HepG2 (cell line): ENCODE results near the gene CCDC69. TPM values are rescaled to one million over a fixed set of nuclear protein-coding genes. Genes with fewer than 3 reads are reported as not detected.

Source experiments
- ATF1 ChIP-seq: IDR thresholded peaks from 2 replicates; pipeline ENCODE4 v1.6.1; 2016; ENCODE audit warnings: mild to moderate bottlenecking, control low read depth
- CBFB ChIP-seq: sonication (generic); formaldehyde crosslinking; IDR thresholded peaks from 2 replicates; pipeline ENCODE4 v1.4.0; 2020; ENCODE audit warnings: missing genetic modification reagents
- FOSL2 ChIP-seq: sonication (generic); formaldehyde crosslinking; IDR thresholded peaks from 2 replicates; pipeline ENCODE4 v1.4.0; 2020; ENCODE audit warnings: missing genetic modification reagents
- HNF4A ChIP-seq: sonication (generic); formaldehyde crosslinking; IDR thresholded peaks from 2 replicates; pipeline ENCODE4 v1.4.0; 2020; ENCODE audit warnings: missing genetic modification reagents
- HNRNPK ChIP-seq: fragments of 200-400 bp; formaldehyde crosslinking; IDR thresholded peaks from 2 replicates; pipeline ENCODE4 v1.6.1; 2018; ENCODE audit warnings: low read length, low read depth, moderate library complexity, mild to moderate bottlenecking; ENCODE audit not compliant: poor library complexity, severe bottlenecking
- KLF9 ChIP-seq: IDR thresholded peaks from 2 replicates; pipeline ENCODE4 v1.6.1; 2016; ENCODE audit warnings: low read depth
- NR3C1 ChIP-seq: sonication (generic); formaldehyde crosslinking; IDR thresholded peaks from 2 replicates; pipeline ENCODE4 v1.4.0; 2020; ENCODE audit warnings: missing genetic modification reagents
- REL ChIP-seq: sonication (generic); formaldehyde crosslinking; conservative IDR thresholded peaks from 2 replicates; pipeline ENCODE4 v1.8.0; 2022; ENCODE audit warnings: mild to moderate bottlenecking, missing genetic modification reagents, moderate library complexity
- SUZ12 ChIP-seq: fragments of 150-350 bp; IDR thresholded peaks from 2 replicates; pipeline ENCODE4 v1.6.1; 2014; ENCODE audit warnings: low read depth, low read length
- ZBTB20 ChIP-seq: sonication (generic); formaldehyde crosslinking; IDR thresholded peaks from 2 replicates; pipeline ENCODE4 v1.8.1; 2023; ENCODE audit warnings: missing genetic modification reagents, low read depth, mild to moderate bottlenecking, borderline replicate concordance
- ZNF30 ChIP-seq: sonication (generic); formaldehyde crosslinking; IDR thresholded peaks from 2 replicates; pipeline ENCODE4 v1.5.0; 2020; ENCODE audit warnings: mild to moderate bottlenecking, missing genetic modification reagents
- ZNF335 ChIP-seq: sonication (generic); formaldehyde crosslinking; IDR thresholded peaks from 2 replicates; pipeline ENCODE4 v1.4.0; 2020; ENCODE audit warnings: missing genetic modification reagents
- ZNF430 ChIP-seq: sonication (generic); formaldehyde crosslinking; IDR thresholded peaks from 2 replicates; pipeline ENCODE4 v1.9.0; 2021; ENCODE audit warnings: mild to moderate bottlenecking, missing genetic modification reagents
- ZNF431 ChIP-seq: sonication (generic); formaldehyde crosslinking; IDR thresholded peaks from 2 replicates; pipeline ENCODE4 v1.9.0; 2022; ENCODE audit warnings: missing genetic modification reagents, low read depth, mild to moderate bottlenecking, borderline replicate concordance
- ZNF556 ChIP-seq: sonication (generic); formaldehyde crosslinking; IDR thresholded peaks from 2 replicates; pipeline ENCODE4 v1.4.0; 2020; ENCODE audit warnings: mild to moderate bottlenecking, missing genetic modification reagents, borderline replicate concordance
- ZNF816 ChIP-seq: sonication (generic); formaldehyde crosslinking; IDR thresholded peaks from 2 replicates; pipeline ENCODE4 v1.8.0; 2022; ENCODE audit warnings: missing genetic modification reagents, mild to moderate bottlenecking, borderline replicate concordance
- polyA plus RNA-seq, 8 experiments: library from polyadenylated mRNA; depleted of rRNA in 3 of 8; stranded (reverse) in 7 of 8; unstranded in 1 of 8; fragments of >200 nt; fragmentation: Illumina TruSeq in 4 of 8; extraction: Trizol in 4 of 8; gene quantifications; 2 replicates each; pipeline versions ENCODE4 v1.2.1 to v1.2.3, GENCODE V29; 2011 to 2016; ENCODE audit warnings: low read depth in 4 of 8, missing spikeins in 1 of 8, mixed read lengths in 1 of 8; ENCODE audit not compliant: insufficient read depth in 1 of 8
- total RNA-seq, 5 experiments: library from RNA; depleted of rRNA; stranded (reverse); fragments of >200 nt; fragmentation: Illumina TruSeq; extraction: Trizol; gene quantifications; 2 replicates each; pipeline ENCODE4 v1.2.3, GENCODE V29; 2016; ENCODE audit warnings: low read depth in 1 of 5
- TF ChIP-seq, protein P1 (sequence below): sonication (generic); formaldehyde crosslinking; IDR thresholded peaks from 2 replicates; pipeline ENCODE4 v1.4.0; 2020; ENCODE audit warnings: mild to moderate bottlenecking, missing genetic modification reagents, borderline replicate concordance
- TF ChIP-seq, protein P2 (sequence below): sonication (generic); formaldehyde crosslinking; IDR thresholded peaks from 2 replicates; pipeline ENCODE4 v1.5.0; 2020; ENCODE audit warnings: mild to moderate bottlenecking, missing genetic modification reagents
- TF ChIP-seq, protein P3 (sequence below): sonication (generic); formaldehyde crosslinking; IDR thresholded peaks from 2 replicates; pipeline ENCODE4 v1.4.0; 2020; ENCODE audit warnings: missing genetic modification reagents
- TF ChIP-seq, protein P4 (sequence below): sonication (generic); formaldehyde crosslinking; conservative IDR thresholded peaks from 2 replicates; pipeline ENCODE4 v1.4.0; 2020; ENCODE audit warnings: mild to moderate bottlenecking, missing genetic modification reagents, moderate library complexity

CCDC69 gene
- total and polyA plus RNA-seq, 2 of the 13 experiments (the other 11 are each of a cell fraction or from before 2014, with no cell fraction given), result 12.2 to 45.2 TPM

DNA sequence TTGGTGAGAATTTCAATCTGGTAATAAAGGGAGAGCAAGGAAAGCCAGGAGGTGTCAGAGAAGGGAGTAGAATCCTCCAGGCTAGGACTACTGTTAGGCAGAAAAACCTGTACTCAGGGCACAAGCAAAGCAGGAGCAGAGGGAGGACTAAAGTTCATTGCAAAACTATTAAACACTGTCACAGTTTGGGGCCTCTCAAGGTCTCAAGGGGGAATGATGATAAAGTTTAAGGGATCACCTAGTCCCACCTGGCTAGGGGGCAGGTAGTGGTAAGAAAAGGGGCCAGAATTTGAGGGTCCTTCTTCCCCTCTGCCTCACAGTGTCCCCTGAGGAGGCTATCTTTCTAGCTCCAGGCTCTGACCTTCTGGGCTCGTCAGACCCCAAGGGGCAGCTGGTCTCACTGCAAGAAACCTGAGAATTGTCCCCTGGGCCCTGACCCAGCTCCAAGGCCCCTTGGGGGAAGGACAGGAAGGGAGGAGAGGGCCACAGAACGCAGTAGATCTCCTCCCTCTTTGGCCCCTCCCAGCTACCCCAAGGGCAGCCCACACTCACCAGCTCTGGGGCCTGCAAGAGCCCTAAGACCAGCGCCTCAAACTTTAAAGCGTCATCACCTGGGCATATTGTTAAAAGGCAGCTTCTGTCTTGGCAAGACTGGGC, 974 bp downstream of the CCDC69 start (continued):
- TF ChIP-seq KLF9 (no peak), ZNF430 (CRISPR knock-in tag) (no peak), CBFB (CRISPR knock-in tag) (no peak), HNF4A (CRISPR knock-in tag) (peak; percentile 59; the same call in 1 of the 2 replicates), ZNF335 (CRISPR knock-in tag) (0 out of 2 replicates have a peak, but pooled peaks have one; percentile 18), NR3C1 (no peak), FOSL2 (CRISPR knock-in tag) (0 out of 2 replicates have a peak, but pooled peaks have one; percentile 8), ATF1 (no peak), SUZ12 (no peak), REL (CRISPR knock-in tag) (no peak), HNRNPK (no peak), ZNF30 (CRISPR knock-in tag) (no peak), ZNF556 (CRISPR knock-in tag) (0 out of 2 replicates have a peak, but pooled peaks have one; percentile 6), ZNF431 (CRISPR knock-in tag) (0 out of 2 replicates have a peak, but pooled peaks have one; percentile 7), ZNF816 (CRISPR knock-in tag) (0 out of 2 replicates have a peak, but pooled peaks have one; percentile 4), ZBTB20 (CRISPR knock-in tag) (no peak)
- TF ChIP-seq, protein P1, sequence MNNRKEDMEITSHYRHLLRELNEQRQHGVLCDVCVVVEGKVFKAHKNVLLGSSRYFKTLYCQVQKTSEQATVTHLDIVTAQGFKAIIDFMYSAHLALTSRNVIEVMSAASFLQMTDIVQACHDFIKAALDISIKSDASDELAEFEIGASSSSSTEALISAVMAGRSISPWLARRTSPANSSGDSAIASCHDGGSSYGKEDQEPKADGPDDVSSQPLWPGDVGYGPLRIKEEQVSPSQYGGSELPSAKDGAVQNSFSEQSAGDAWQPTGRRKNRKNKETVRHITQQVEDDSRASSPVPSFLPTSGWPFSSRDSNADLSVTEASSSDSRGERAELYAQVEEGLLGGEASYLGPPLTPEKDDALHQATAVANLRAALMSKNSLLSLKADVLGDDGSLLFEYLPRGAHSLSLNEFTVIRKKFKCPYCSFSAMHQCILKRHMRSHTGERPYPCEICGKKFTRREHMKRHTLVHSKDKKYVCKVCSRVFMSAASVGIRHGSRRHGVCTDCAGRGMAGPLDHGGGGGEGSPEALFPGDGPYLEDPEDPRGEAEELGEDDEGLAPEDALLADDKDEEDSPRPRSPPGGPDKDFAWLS, result no peak
- TF ChIP-seq, protein P2, sequence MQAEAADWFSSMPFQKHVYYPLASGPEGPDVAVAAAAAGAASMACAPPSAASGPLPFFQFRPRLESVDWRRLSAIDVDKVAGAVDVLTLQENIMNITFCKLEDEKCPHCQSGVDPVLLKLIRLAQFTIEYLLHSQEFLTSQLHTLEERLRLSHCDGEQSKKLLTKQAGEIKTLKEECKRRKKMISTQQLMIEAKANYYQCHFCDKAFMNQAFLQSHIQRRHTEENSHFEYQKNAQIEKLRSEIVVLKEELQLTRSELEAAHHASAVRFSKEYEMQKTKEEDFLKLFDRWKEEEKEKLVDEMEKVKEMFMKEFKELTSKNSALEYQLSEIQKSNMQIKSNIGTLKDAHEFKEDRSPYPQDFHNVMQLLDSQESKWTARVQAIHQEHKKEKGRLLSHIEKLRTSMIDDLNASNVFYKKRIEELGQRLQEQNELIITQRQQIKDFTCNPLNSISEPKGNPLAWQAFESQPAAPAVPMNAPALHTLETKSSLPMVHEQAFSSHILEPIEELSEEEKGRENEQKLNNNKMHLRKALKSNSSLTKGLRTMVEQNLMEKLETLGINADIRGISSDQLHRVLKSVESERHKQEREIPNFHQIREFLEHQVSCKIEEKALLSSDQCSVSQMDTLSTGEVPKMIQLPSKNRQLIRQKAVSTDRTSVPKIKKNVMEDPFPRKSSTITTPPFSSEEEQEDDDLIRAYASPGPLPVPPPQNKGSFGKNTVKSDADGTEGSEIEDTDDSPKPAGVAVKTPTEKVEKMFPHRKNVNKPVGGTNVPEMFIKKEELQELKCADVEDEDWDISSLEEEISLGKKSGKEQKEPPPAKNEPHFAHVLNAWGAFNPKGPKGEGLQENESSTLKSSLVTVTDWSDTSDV, result no peak
- TF ChIP-seq, protein P3, sequence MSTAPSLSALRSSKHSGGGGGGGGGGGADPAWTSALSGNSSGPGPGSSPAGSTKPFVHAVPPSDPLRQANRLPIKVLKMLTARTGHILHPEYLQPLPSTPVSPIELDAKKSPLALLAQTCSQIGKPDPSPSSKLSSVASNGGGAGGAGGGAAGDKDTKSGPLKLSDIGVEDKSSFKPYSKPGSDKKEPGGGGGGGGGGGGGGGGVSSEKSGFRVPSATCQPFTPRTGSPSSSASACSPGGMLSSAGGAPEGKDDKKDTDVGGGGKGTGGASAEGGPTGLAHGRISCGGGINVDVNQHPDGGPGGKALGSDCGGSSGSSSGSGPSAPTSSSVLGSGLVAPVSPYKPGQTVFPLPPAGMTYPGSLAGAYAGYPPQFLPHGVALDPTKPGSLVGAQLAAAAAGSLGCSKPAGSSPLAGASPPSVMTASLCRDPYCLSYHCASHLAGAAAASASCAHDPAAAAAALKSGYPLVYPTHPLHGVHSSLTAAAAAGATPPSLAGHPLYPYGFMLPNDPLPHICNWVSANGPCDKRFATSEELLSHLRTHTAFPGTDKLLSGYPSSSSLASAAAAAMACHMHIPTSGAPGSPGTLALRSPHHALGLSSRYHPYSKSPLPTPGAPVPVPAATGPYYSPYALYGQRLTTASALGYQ, result no peak
- TF ChIP-seq, protein P4, sequence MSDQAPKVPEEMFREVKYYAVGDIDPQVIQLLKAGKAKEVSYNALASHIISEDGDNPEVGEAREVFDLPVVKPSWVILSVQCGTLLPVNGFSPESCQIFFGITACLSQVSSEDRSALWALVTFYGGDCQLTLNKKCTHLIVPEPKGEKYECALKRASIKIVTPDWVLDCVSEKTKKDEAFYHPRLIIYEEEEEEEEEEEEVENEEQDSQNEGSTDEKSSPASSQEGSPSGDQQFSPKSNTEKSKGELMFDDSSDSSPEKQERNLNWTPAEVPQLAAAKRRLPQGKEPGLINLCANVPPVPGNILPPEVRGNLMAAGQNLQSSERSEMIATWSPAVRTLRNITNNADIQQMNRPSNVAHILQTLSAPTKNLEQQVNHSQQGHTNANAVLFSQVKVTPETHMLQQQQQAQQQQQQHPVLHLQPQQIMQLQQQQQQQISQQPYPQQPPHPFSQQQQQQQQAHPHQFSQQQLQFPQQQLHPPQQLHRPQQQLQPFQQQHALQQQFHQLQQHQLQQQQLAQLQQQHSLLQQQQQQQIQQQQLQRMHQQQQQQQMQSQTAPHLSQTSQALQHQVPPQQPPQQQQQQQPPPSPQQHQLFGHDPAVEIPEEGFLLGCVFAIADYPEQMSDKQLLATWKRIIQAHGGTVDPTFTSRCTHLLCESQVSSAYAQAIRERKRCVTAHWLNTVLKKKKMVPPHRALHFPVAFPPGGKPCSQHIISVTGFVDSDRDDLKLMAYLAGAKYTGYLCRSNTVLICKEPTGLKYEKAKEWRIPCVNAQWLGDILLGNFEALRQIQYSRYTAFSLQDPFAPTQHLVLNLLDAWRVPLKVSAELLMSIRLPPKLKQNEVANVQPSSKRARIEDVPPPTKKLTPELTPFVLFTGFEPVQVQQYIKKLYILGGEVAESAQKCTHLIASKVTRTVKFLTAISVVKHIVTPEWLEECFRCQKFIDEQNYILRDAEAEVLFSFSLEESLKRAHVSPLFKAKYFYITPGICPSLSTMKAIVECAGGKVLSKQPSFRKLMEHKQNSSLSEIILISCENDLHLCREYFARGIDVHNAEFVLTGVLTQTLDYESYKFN (CRISPR knock-in tag), result peak; percentile 43; the same call in 1 of the 2 replicates
